ENCODE data around the gene PCBP4.

The PCBP4 gene

GRCh38 chr3:51982838-51983577 lies 15.8 kb upstream of the PCBP4 start, which contains the start of gene ACY1:
Gene ACY1, plus strand, starts transcription at chr3:51983535. Its CDS starts 530 bp downstream, at chr3:51984065.
- TF ChIP-seq CTCF (conservative IDR thresholded peaks at IDR 0.05; ENCODE audit: low read length), result peak; percentile 53
- no peak for TF ChIP-seq EZH2phosphoT487 (IDR thresholded peaks at IDR 0.05; ENCODE audit: borderline replicate concordance)
- Histone ChIP-seq H3K79me2 (ENCODE audit: insufficient read depth, low read length) (peaks cover 16% of the 10 kb centered on the region; the same call in 1 of the 2 replicates), H3K9ac (ENCODE audit: low read depth, low read length, poor library complexity, severe bottlenecking) (peak within 1 kb of the TSS; percentile 82), H3K36me3 (ENCODE audit: insufficient read depth, low read length) (no peaks in the 10 kb centered on the region), H3K9me2 (replicated peaks; ENCODE audit: low read depth, low read length) (no peaks in the 10 kb centered on the region), H2AFZ (ENCODE audit: low read length) (peak within 1 kb of the TSS; percentile 93), H3K4me3 (ENCODE audit: low read length, poor library complexity, severe bottlenecking) (peak within 1 kb of the TSS; percentile 93), H3K4me2 (ENCODE audit: low read depth, low read length, poor library complexity, severe bottlenecking) (peak within 1 kb of the TSS; percentile 95), H3K27me3 (ENCODE audit: insufficient read depth, low read length, poor library complexity, severe bottlenecking) (no peaks in the 10 kb centered on the region), H4K20me1 (ENCODE audit: insufficient read depth, low read length, poor library complexity, severe bottlenecking) (no peaks in the 10 kb centered on the region), H3K9me3 (ENCODE audit: insufficient read depth, low read depth, low read length) (no peaks in the 10 kb centered on the region), H3F3A (ENCODE audit: low read depth) (peaks cover 7% of the 10 kb centered on the region), H3K4me1 (ENCODE audit: insufficient read depth, low read length, poor library complexity, severe bottlenecking) (peaks cover 18% of the 10 kb centered on the region)

GRCh38 chr3:51982352-51982837 lies 15.1 kb upstream of the PCBP4 start:
- Histone ChIP-seq H3K79me2 (ENCODE audit: insufficient read depth, low read length) (peaks cover 16% of the 10 kb centered on the region; the same call in 1 of the 2 replicates), H3K36me3 (ENCODE audit: insufficient read depth, low read length) (no peaks in the 10 kb centered on the region), H4K20me1 (ENCODE audit: insufficient read depth, low read length, poor library complexity, severe bottlenecking) (no peaks in the 10 kb centered on the region), H3K4me1 (ENCODE audit: insufficient read depth, low read length, poor library complexity, severe bottlenecking) (peaks cover 23% of the 10 kb centered on the region), H3F3A (ENCODE audit: low read depth) (peaks cover 8% of the 10 kb centered on the region), H3K9me3 (ENCODE audit: insufficient read depth, low read depth, low read length) (no peaks in the 10 kb centered on the region), H3K27me3 (ENCODE audit: insufficient read depth, low read length, poor library complexity, severe bottlenecking) (no peaks in the 10 kb centered on the region), H2AFZ (ENCODE audit: low read length) (peak overlapping the region; percentile 93), H3K9me2 (replicated peaks; ENCODE audit: low read depth, low read length) (no peaks in the 10 kb centered on the region), H3K9ac (ENCODE audit: low read depth, low read length, poor library complexity, severe bottlenecking) (peak overlapping the region; percentile 82), H3K4me2 (ENCODE audit: low read depth, low read length, poor library complexity, severe bottlenecking) (peak overlapping the region; percentile 95), H3K4me3 (ENCODE audit: low read length, poor library complexity, severe bottlenecking) (peak overlapping the region; percentile 93)
- TF ChIP-seq CTCF (conservative IDR thresholded peaks at IDR 0.05; ENCODE audit: low read length) (peak; percentile 92), EZH2phosphoT487 (IDR thresholded peaks at IDR 0.05; ENCODE audit: borderline replicate concordance) (no peak)

- Histone ChIP-seq H3K4me3 (ENCODE audit: low read length, poor library complexity, severe bottlenecking) (no peak overlapping the region), H3K4me2 (ENCODE audit: low read depth, low read length, poor library complexity, severe bottlenecking) (no peak overlapping the region), H4K20me1 (ENCODE audit: insufficient read depth, low read length, poor library complexity, severe bottlenecking) (no peaks in the 10 kb centered on the region), H3K79me2 (ENCODE audit: insufficient read depth, low read length) (peaks cover 16% of the 10 kb centered on the region; the same call in 1 of the 2 replicates), H2AFZ (ENCODE audit: low read length) (no peak overlapping the region), H3K9me3 (ENCODE audit: insufficient read depth, low read depth, low read length) (no peaks in the 10 kb centered on the region), H3F3A (ENCODE audit: low read depth) (peaks cover 12% of the 10 kb centered on the region), H3K36me3 (ENCODE audit: insufficient read depth, low read length) (no peaks in the 10 kb centered on the region), H3K9me2 (replicated peaks; ENCODE audit: low read depth, low read length) (no peaks in the 10 kb centered on the region), H3K27me3 (ENCODE audit: insufficient read depth, low read length, poor library complexity, severe bottlenecking) (no peaks in the 10 kb centered on the region), H3K4me1 (ENCODE audit: insufficient read depth, low read length, poor library complexity, severe bottlenecking) (peaks cover 40% of the 10 kb centered on the region), H3K9ac (ENCODE audit: low read depth, low read length, poor library complexity, severe bottlenecking) (no peak overlapping the region)
- no peak for TF ChIP-seq CTCF (conservative IDR thresholded peaks at IDR 0.05; ENCODE audit: low read length)
- TF ChIP-seq EZH2phosphoT487 (IDR thresholded peaks at IDR 0.05; ENCODE audit: borderline replicate concordance), result no peak
These were observed 13.0 kb upstream of the PCBP4 start for GRCh38 chr3:51980253-51980652.

Data from Loucy (cell line).